Measurements from ENCODE around the gene GRAP. TPM values are rescaled to one million over a fixed set of nuclear protein-coding genes. Genes with fewer than 3 reads are reported as not detected.
A peak's percentile ranks its signal among the peaks of the same experiment; 100 is the strongest.
"Not testable (repeated sequence)": the region's sequence is repeated elsewhere in the genome, so short reads cannot be mapped to it uniquely, and the experiment has no call there.

GRAP gene
- total RNA-seq, 1 experiment from 2014 or later = 29.9 TPM

DNA sequence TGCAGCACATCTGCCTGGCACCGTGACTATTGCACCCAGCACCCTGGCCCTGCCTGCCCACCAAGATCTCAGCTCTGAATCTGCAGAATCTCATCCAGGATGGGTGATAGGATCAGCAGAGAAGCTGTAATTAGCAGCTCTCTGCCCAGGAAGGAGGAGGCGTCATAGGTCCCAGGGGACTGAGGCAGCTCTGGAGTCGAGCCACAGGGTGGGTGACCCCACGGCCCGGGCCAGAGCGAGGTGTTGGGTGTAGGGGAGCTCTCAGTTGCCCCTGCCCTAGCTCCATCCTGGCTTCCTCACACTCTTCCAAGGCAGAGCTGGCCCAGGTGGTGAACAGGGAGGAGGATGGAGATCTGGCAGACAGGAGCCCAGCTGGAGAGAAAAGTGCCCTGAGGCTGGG, 24.0 kb downstream of the GRAP start:
- H3K9me3 ChIP-seq (ENCODE audit: low read length) = no peaks in the 10 kb centered on the region
- H2AFZ ChIP-seq (ENCODE audit: low read length) = no peak overlapping the region
- no peak overlapping the region for H3K27ac ChIP-seq (ENCODE audit: low read length)
- DNase-seq = no peak
- H3K79me2 ChIP-seq (ENCODE audit: low read length) = no peaks in the 10 kb centered on the region
- H3K4me2 ChIP-seq (ENCODE audit: low read depth, low read length, poor library complexity, severe bottlenecking) = no peak overlapping the region
- H3K9me2 ChIP-seq (replicated peaks; ENCODE audit: insufficient read depth, low read length) = no peaks in the 10 kb centered on the region
- no peaks in the 10 kb centered on the region for H4K20me1 ChIP-seq (ENCODE audit: insufficient read depth, low read depth, low read length)
- H3K36me3 ChIP-seq (ENCODE audit: insufficient read depth, low read length) = no peaks in the 10 kb centered on the region
- no peaks in the 10 kb centered on the region for H3K27me3 ChIP-seq (ENCODE audit: low read length)
- H3K4me1 ChIP-seq (ENCODE audit: low read length) = peaks cover 11% of the 10 kb centered on the region; the same call in 1 of the 2 replicates
- H3K9ac ChIP-seq (ENCODE audit: low read length) = no peak overlapping the region
- no peak overlapping the region for H3K4me3 ChIP-seq (ENCODE audit: low read length)

GRCh38 chr17:19022128-19022527, 24.6 kb downstream of the GRAP start:
- no peak for DNase-seq
- no peak overlapping the region for H2AFZ ChIP-seq (ENCODE audit: low read length)

GRCh38 chr17:19021622-19022083, 25.1 kb downstream of the GRAP start:
- no peaks in the 10 kb centered on the region for H3K79me2 ChIP-seq (ENCODE audit: low read length)
- no peak overlapping the region for H3K4me3 ChIP-seq (ENCODE audit: low read length)
- H3K4me1 ChIP-seq (ENCODE audit: low read length) = peaks cover 11% of the 10 kb centered on the region; the same call in 1 of the 2 replicates
- DNase-seq = peak; percentile 83
- no peaks in the 10 kb centered on the region for H4K20me1 ChIP-seq (ENCODE audit: insufficient read depth, low read depth, low read length)
- H3K27me3 ChIP-seq (ENCODE audit: low read length) = no peaks in the 10 kb centered on the region
- H3K4me2 ChIP-seq (ENCODE audit: low read depth, low read length, poor library complexity, severe bottlenecking) = no peak overlapping the region
- H3K9me3 ChIP-seq (ENCODE audit: low read length) = no peaks in the 10 kb centered on the region
- no peak overlapping the region for H3K27ac ChIP-seq (ENCODE audit: low read length)
- no peak overlapping the region for H3K9ac ChIP-seq (ENCODE audit: low read length)
- H3K9me2 ChIP-seq (replicated peaks; ENCODE audit: insufficient read depth, low read length) = no peaks in the 10 kb centered on the region
- H2AFZ ChIP-seq (ENCODE audit: low read length) = no peak overlapping the region
- no peaks in the 10 kb centered on the region for H3K36me3 ChIP-seq (ENCODE audit: insufficient read depth, low read length)

More at GRCh38 chr17:19022128-19022527, 24.6 kb downstream of the GRAP start:
- no peak overlapping the region for H3K27ac ChIP-seq (ENCODE audit: low read length)
- H3K4me1 ChIP-seq (ENCODE audit: low read length) = peaks cover 11% of the 10 kb centered on the region; the same call in 1 of the 2 replicates
- no peak overlapping the region for H3K4me3 ChIP-seq (ENCODE audit: low read length)
- no peaks in the 10 kb centered on the region for H4K20me1 ChIP-seq (ENCODE audit: insufficient read depth, low read depth, low read length)
- no peaks in the 10 kb centered on the region for H3K9me2 ChIP-seq (replicated peaks; ENCODE audit: insufficient read depth, low read length)
- no peak overlapping the region for H3K9ac ChIP-seq (ENCODE audit: low read length)
- no peaks in the 10 kb centered on the region for H3K36me3 ChIP-seq (ENCODE audit: insufficient read depth, low read length)
- no peaks in the 10 kb centered on the region for H3K9me3 ChIP-seq (ENCODE audit: low read length)
- no peaks in the 10 kb centered on the region for H3K79me2 ChIP-seq (ENCODE audit: low read length)
- H3K4me2 ChIP-seq (ENCODE audit: low read depth, low read length, poor library complexity, severe bottlenecking) = no peak overlapping the region
- no peaks in the 10 kb centered on the region for H3K27me3 ChIP-seq (ENCODE audit: low read length)

GRCh38 chr17:19021011-19021621, 25.6 kb downstream of the GRAP start:
- H2AFZ ChIP-seq (ENCODE audit: low read length); H3K36me3 ChIP-seq (ENCODE audit: insufficient read depth, low read length); H3K9ac ChIP-seq (ENCODE audit: low read length); H3K4me3 ChIP-seq (ENCODE audit: low read length); H3K27ac ChIP-seq (ENCODE audit: low read length); H3K4me2 ChIP-seq (ENCODE audit: low read depth, low read length, poor library complexity, severe bottlenecking); H3K79me2 ChIP-seq (ENCODE audit: low read length); H4K20me1 ChIP-seq (ENCODE audit: insufficient read depth, low read depth, low read length); H3K27me3 ChIP-seq (ENCODE audit: low read length); H3K9me3 ChIP-seq (ENCODE audit: low read length); H3K9me2 ChIP-seq (replicated peaks; ENCODE audit: insufficient read depth, low read length); DNase-seq: not testable (repeated sequence)
- H3K4me1 ChIP-seq (ENCODE audit: low read length) = peaks cover 11% of the 10 kb centered on the region; the same call in 1 of the 2 replicates

DNA sequence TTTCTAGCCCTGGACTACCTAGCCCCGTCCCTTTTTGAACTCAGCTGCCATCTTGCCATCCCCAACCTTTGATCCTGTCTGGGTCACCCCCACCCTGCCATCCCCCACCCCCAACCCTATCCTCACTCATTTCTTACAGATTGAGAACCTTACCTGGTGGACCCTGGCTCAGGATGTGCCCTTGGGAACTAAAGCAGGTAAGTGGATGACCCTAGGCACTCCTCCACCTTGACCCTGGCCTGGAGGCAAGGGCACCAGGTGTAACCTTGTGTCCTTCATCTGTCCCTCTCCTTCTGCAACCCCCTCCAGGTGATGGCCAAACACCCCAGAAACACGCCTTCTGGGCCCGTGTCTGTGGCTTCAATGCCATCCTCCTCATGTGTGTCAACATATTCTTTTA, 26.7 kb downstream of the GRAP start:
- no peak overlapping the region for H3K27ac ChIP-seq (ENCODE audit: low read length)

GRCh38 chr17:19019041-19019941, 27.5 kb downstream of the GRAP start:
- H3K79me2 ChIP-seq (ENCODE audit: low read length) = no peaks in the 10 kb centered on the region
- no peak overlapping the region for H3K9ac ChIP-seq (ENCODE audit: low read length)
- H3K27ac ChIP-seq (ENCODE audit: low read length) = no peak overlapping the region
- no peaks in the 10 kb centered on the region for H4K20me1 ChIP-seq (ENCODE audit: insufficient read depth, low read depth, low read length)
- H3K9me3 ChIP-seq (ENCODE audit: low read length) = no peaks in the 10 kb centered on the region
- no peaks in the 10 kb centered on the region for H3K9me2 ChIP-seq (replicated peaks; ENCODE audit: insufficient read depth, low read length)
- DNase-seq = no peak
- no peak overlapping the region for H2AFZ ChIP-seq (ENCODE audit: low read length)
- peaks cover 6% of the 10 kb centered on the region; the same call in 1 of the 2 replicates for H3K4me1 ChIP-seq (ENCODE audit: low read length)
- H3K4me2 ChIP-seq (ENCODE audit: low read depth, low read length, poor library complexity, severe bottlenecking) = no peak overlapping the region
- H3K36me3 ChIP-seq (ENCODE audit: insufficient read depth, low read length) = no peaks in the 10 kb centered on the region
- no peaks in the 10 kb centered on the region for H3K27me3 ChIP-seq (ENCODE audit: low read length)
- no peak overlapping the region for H3K4me3 ChIP-seq (ENCODE audit: low read length)

More for the DNA sequence above, 26.7 kb downstream of the GRAP start:
- no peak overlapping the region for H2AFZ ChIP-seq (ENCODE audit: low read length)
- no peaks in the 10 kb centered on the region for H3K36me3 ChIP-seq (ENCODE audit: insufficient read depth, low read length)
- H3K4me3 ChIP-seq (ENCODE audit: low read length) = no peak overlapping the region
- no peaks in the 10 kb centered on the region for H3K27me3 ChIP-seq (ENCODE audit: low read length)
- no peak for DNase-seq
- H3K79me2 ChIP-seq (ENCODE audit: low read length) = no peaks in the 10 kb centered on the region
- no peaks in the 10 kb centered on the region for H3K9me3 ChIP-seq (ENCODE audit: low read length)
- no peaks in the 10 kb centered on the region for H4K20me1 ChIP-seq (ENCODE audit: insufficient read depth, low read depth, low read length)
- H3K9me2 ChIP-seq (replicated peaks; ENCODE audit: insufficient read depth, low read length) = no peaks in the 10 kb centered on the region
- H3K9ac ChIP-seq (ENCODE audit: low read length) = no peak overlapping the region
- H3K4me1 ChIP-seq (ENCODE audit: low read length) = peaks cover 11% of the 10 kb centered on the region; the same call in 1 of the 2 replicates
- H3K4me2 ChIP-seq (ENCODE audit: low read depth, low read length, poor library complexity, severe bottlenecking) = no peak overlapping the region

DNA sequence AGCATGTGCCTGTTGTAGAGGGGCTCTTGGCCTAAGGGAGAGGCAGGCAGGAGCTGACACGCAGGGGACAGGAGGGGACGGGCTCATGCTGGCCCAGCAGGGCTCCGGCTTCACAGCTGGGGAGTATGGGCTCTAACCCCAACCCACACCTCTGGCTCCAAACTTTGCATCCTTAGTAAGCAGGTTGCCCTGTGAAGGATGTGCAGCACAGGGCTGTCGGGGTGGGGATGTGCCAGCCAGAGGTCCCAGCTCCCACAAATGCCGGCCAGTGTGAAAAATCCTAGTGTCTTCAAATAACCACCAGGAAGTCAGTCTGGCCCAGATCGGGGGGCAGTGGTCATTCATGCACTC, 28.2 kb downstream of the GRAP start:
- Histone ChIP-seq H3K36me3 (ENCODE audit: insufficient read depth, low read length) (no peaks in the 10 kb centered on the region), H3K4me3 (ENCODE audit: low read length) (no peak overlapping the region), H3K4me1 (ENCODE audit: low read length) (no peaks in the 10 kb centered on the region; the same call in 1 of the 2 replicates), H3K4me2 (ENCODE audit: low read depth, low read length, poor library complexity, severe bottlenecking) (no peak overlapping the region), H2AFZ (ENCODE audit: low read length) (no peak overlapping the region), H3K27ac (ENCODE audit: low read length) (no peak overlapping the region), H3K9me2 (replicated peaks; ENCODE audit: insufficient read depth, low read length) (no peaks in the 10 kb centered on the region), H4K20me1 (ENCODE audit: insufficient read depth, low read depth, low read length) (no peaks in the 10 kb centered on the region), H3K9me3 (ENCODE audit: low read length) (no peaks in the 10 kb centered on the region), H3K79me2 (ENCODE audit: low read length) (no peaks in the 10 kb centered on the region), H3K27me3 (ENCODE audit: low read length) (no peaks in the 10 kb centered on the region), H3K9ac (ENCODE audit: low read length) (no peak overlapping the region)
- DNase-seq = no peak

GRCh38 chr17:19017804-19018599, 28.8 kb downstream of the GRAP start:
- no peaks in the 10 kb centered on the region for H4K20me1 ChIP-seq (ENCODE audit: insufficient read depth, low read depth, low read length)

More at GRCh38 chr17:19017804-19018599, 28.8 kb downstream of the GRAP start:
- H3K4me2 ChIP-seq (ENCODE audit: low read depth, low read length, poor library complexity, severe bottlenecking) = no peak overlapping the region
- no peak for DNase-seq
- H3K79me2 ChIP-seq (ENCODE audit: low read length) = no peaks in the 10 kb centered on the region
- no peak overlapping the region for H3K9ac ChIP-seq (ENCODE audit: low read length)
- H3K27me3 ChIP-seq (ENCODE audit: low read length) = no peaks in the 10 kb centered on the region
- H3K36me3 ChIP-seq (ENCODE audit: insufficient read depth, low read length) = no peaks in the 10 kb centered on the region
- no peaks in the 10 kb centered on the region; the same call in 1 of the 2 replicates for H3K4me1 ChIP-seq (ENCODE audit: low read length)
- H2AFZ ChIP-seq (ENCODE audit: low read length) = no peak overlapping the region
- no peak overlapping the region for H3K4me3 ChIP-seq (ENCODE audit: low read length)
- H3K27ac ChIP-seq (ENCODE audit: low read length) = no peak overlapping the region
- no peaks in the 10 kb centered on the region for H3K9me2 ChIP-seq (replicated peaks; ENCODE audit: insufficient read depth, low read length)
- no peaks in the 10 kb centered on the region for H3K9me3 ChIP-seq (ENCODE audit: low read length)

All from Karpas-422 (cell line).